ENCODE results near the gene KRTAP25-1.

Gene KRTAP25-1

GRCh38 chr21:30269803-30270530 is 19.3 kb downstream of the KRTAP25-1 start:
- H3K4me3 ChIP-seq (replicated peaks; ENCODE audit: low read depth, low read length), result no peak overlapping the region
- no peaks in the 10 kb centered on the region for H3K27me3 ChIP-seq (replicated peaks; ENCODE audit: control insufficient read depth, insufficient read depth, low read length)
- no peak for TF ChIP-seq CTCF (IDR thresholded peaks at IDR 0.05; ENCODE audit: insufficient read depth, low read length, poor library complexity, severe bottlenecking)
- no peaks in the 10 kb centered on the region for H3K36me3 ChIP-seq (ENCODE audit: control insufficient read depth, insufficient read depth, low read length)
- no peak for DNase-seq (ENCODE audit: extremely low read depth, insufficient read length)

- H3K4me3 ChIP-seq (replicated peaks; ENCODE audit: low read depth, low read length), result no peak overlapping the region
- DNase-seq (ENCODE audit: extremely low read depth, insufficient read length), result no peak
- no peak for TF ChIP-seq CTCF (IDR thresholded peaks at IDR 0.05; ENCODE audit: insufficient read depth, low read length, poor library complexity, severe bottlenecking)
- no peaks in the 10 kb centered on the region for H3K36me3 ChIP-seq (ENCODE audit: control insufficient read depth, insufficient read depth, low read length)
- no peaks in the 10 kb centered on the region for H3K27me3 ChIP-seq (replicated peaks; ENCODE audit: control insufficient read depth, insufficient read depth, low read length)
Measured at GRCh38 chr21:30268608-30269197, 20.6 kb downstream of the KRTAP25-1 start.

- no peak overlapping the region for H3K4me3 ChIP-seq (replicated peaks; ENCODE audit: low read depth, low read length)
- DNase-seq (ENCODE audit: extremely low read depth, insufficient read length), result no peak
- no peak for TF ChIP-seq CTCF (IDR thresholded peaks at IDR 0.05; ENCODE audit: insufficient read depth, low read length, poor library complexity, severe bottlenecking)
- no peaks in the 10 kb centered on the region for H3K27me3 ChIP-seq (replicated peaks; ENCODE audit: control insufficient read depth, insufficient read depth, low read length)
- H3K36me3 ChIP-seq (ENCODE audit: control insufficient read depth, insufficient read depth, low read length), result no peaks in the 10 kb centered on the region
Measured at GRCh38 chr21:30257773-30258172, 31.5 kb downstream of the KRTAP25-1 start.

GRCh38 chr21:30256100-30256499 is 33.2 kb downstream of the KRTAP25-1 start:
- TF ChIP-seq CTCF (IDR thresholded peaks at IDR 0.05; ENCODE audit: insufficient read depth, low read length, poor library complexity, severe bottlenecking), result no peak
- H3K4me3 ChIP-seq (replicated peaks; ENCODE audit: low read depth, low read length), result no peak overlapping the region

GRCh38 chr21:30255679-30256078 is 33.6 kb downstream of the KRTAP25-1 start:
- DNase-seq (ENCODE audit: extremely low read depth, insufficient read length), result no peak
- TF ChIP-seq CTCF (IDR thresholded peaks at IDR 0.05; ENCODE audit: insufficient read depth, low read length, poor library complexity, severe bottlenecking), result no peak
- Histone ChIP-seq H3K27me3 (replicated peaks; ENCODE audit: control insufficient read depth, insufficient read depth, low read length) (no peaks in the 10 kb centered on the region), H3K36me3 (ENCODE audit: control insufficient read depth, insufficient read depth, low read length) (no peaks in the 10 kb centered on the region), H3K4me3 (replicated peaks; ENCODE audit: low read depth, low read length) (no peak overlapping the region)

More at GRCh38 chr21:30256100-30256499, 33.2 kb downstream of the KRTAP25-1 start:
- H3K27me3 ChIP-seq (replicated peaks; ENCODE audit: control insufficient read depth, insufficient read depth, low read length), result no peaks in the 10 kb centered on the region
- DNase-seq (ENCODE audit: extremely low read depth, insufficient read length), result no peak
- no peaks in the 10 kb centered on the region for H3K36me3 ChIP-seq (ENCODE audit: control insufficient read depth, insufficient read depth, low read length)

Data from GM06990 (cell line).